Effector memory CD8-positive, alpha-beta T cell (primary cell): ENCODE results near the gene CAMK1D.
"Not testable (repeated sequence)": the region's sequence is repeated elsewhere in the genome, so short reads cannot be mapped to it uniquely, and the experiment has no call there.

Experiments
- ATAC-seq: fragments of 150-1000 bp; cut with Tn5 transposase; replicated peaks from 2 replicates; pipeline ENCODE4 v1.10.0; 2021; ENCODE audit warnings: mild to moderate bottlenecking, moderate library complexity
- DNase-seq, 3 experiments: peaks; one replicate each; pipeline ENCODE4 v3.0.0; 2021
- H3K27ac Mint-ChIP-seq, 2 donors: one replicate each; pipeline ENCODE4 v1.8.0; 2022; ENCODE audit warnings: mild to moderate bottlenecking in 2 of 2, mixed read lengths in 2 of 2, moderate library complexity in 2 of 2
- H3K27me3 Mint-ChIP-seq, 2 donors: one replicate each; pipeline ENCODE4 v1.8.0; 2022; ENCODE audit warnings: mixed read lengths in 2 of 2
- H3K36me3 Mint-ChIP-seq: one replicate; pipeline ENCODE4 v1.8.0; 2022; ENCODE audit warnings: mild to moderate bottlenecking, moderate library complexity, mixed read lengths; ENCODE audit not compliant: insufficient read depth
- H3K4me1 Mint-ChIP-seq, 2 donors: one replicate each; pipeline ENCODE4 v1.8.0; 2022; ENCODE audit warnings: low read depth in 2 of 2, mixed read lengths in 2 of 2
- H3K4me3 Mint-ChIP-seq, 2 donors: one replicate each; pipeline ENCODE4 v1.8.0; 2022; ENCODE audit warnings: mild to moderate bottlenecking in 2 of 2, mixed read lengths in 2 of 2, moderate library complexity in 2 of 2
- H3K9me3 Mint-ChIP-seq, 2 donors: one replicate each; pipeline ENCODE4 v1.8.0; 2022; ENCODE audit warnings: mixed read lengths in 2 of 2

The CAMK1D gene

GRCh38 chr10:12843296-12843945 lies 494.1 kb downstream of the CAMK1D start:
- H3K9me3 Mint-ChIP-seq: no peaks in the 10 kb centered on the region
- peaks cover 3% of the 10 kb centered on the region for H3K36me3 Mint-ChIP-seq

GRCh38 chr10:12844811-12845483 lies 495.6 kb downstream of the CAMK1D start:
- no peaks in the 10 kb centered on the region for H3K9me3 Mint-ChIP-seq
- no peak for DNase-seq
- no peaks in the 10 kb centered on the region for H3K4me1 Mint-ChIP-seq
- no peak for ATAC-seq
- H3K27ac Mint-ChIP-seq: no peak overlapping the region
- H3K4me3 Mint-ChIP-seq: no peak overlapping the region
- H3K36me3 Mint-ChIP-seq: no peaks in the 10 kb centered on the region
- H3K27me3 Mint-ChIP-seq: peaks cover 34 to 62% of the 10 kb centered on the region in 2 donors

More at GRCh38 chr10:12843296-12843945, 494.1 kb downstream of the CAMK1D start:
- ATAC-seq: no peak
- Mint-ChIP-seq H3K4me1 (no peaks in the 10 kb centered on the region), H3K27me3 (peaks cover 23 to 47% of the 10 kb centered on the region in 2 donors), H3K4me3 (no peak overlapping the region), H3K27ac (no peak overlapping the region)
- no peak for DNase-seq

GRCh38 chr10:12846718-12847117 lies 497.4 kb downstream of the CAMK1D start:
- Mint-ChIP-seq H3K27ac (no peak overlapping the region), H3K4me1 (no peaks in the 10 kb centered on the region), H3K36me3 (no peaks in the 10 kb centered on the region), H3K4me3 (no peak overlapping the region), H3K9me3 (no peaks in the 10 kb centered on the region), H3K27me3 (peaks cover 34 to 63% of the 10 kb centered on the region in 2 donors)
- no peak for ATAC-seq
- no peak for DNase-seq

GRCh38 chr10:12847361-12847975 lies 498.1 kb downstream of the CAMK1D start:
- no peak for DNase-seq
- Mint-ChIP-seq H3K36me3 (no peaks in the 10 kb centered on the region), H3K9me3 (no peaks in the 10 kb centered on the region), H3K4me1 (no peaks in the 10 kb centered on the region), H3K27ac (no peak overlapping the region), H3K27me3 (peaks cover 40 to 71% of the 10 kb centered on the region in 2 donors), H3K4me3 (no peak overlapping the region)
- no peak for ATAC-seq

GRCh38 chr10:12848439-12849173 lies 499.3 kb downstream of the CAMK1D start:
- Mint-ChIP-seq H3K4me1 (no peaks in the 10 kb centered on the region), H3K4me3 (no peak overlapping the region), H3K9me3 (no peaks in the 10 kb centered on the region), H3K36me3 (no peaks in the 10 kb centered on the region), H3K27ac (no peak overlapping the region), H3K27me3 (peaks cover 45 to 69% of the 10 kb centered on the region in 2 donors)
- ATAC-seq (no peak), DNase-seq (no peak)

- no peaks in the 10 kb centered on the region for H3K4me1 Mint-ChIP-seq
- H3K4me3 Mint-ChIP-seq: no peak overlapping the region
- DNase-seq: no peak
- ATAC-seq: no peak
- no peaks in the 10 kb centered on the region for H3K9me3 Mint-ChIP-seq
- H3K27me3 Mint-ChIP-seq: peaks cover 40 to 68% of the 10 kb centered on the region in 2 donors
- no peaks in the 10 kb centered on the region for H3K36me3 Mint-ChIP-seq
- no peak overlapping the region for H3K27ac Mint-ChIP-seq
These were observed 500.2 kb downstream of the CAMK1D start for GRCh38 chr10:12849319-12850181.

GRCh38 chr10:12852687-12853086 lies 503.3 kb downstream of the CAMK1D start:
- H3K9me3 Mint-ChIP-seq: no peaks in the 10 kb centered on the region

GRCh38 chr10:12854988-12855387 lies 505.6 kb downstream of the CAMK1D start:
- no peaks in the 10 kb centered on the region for H3K4me1 Mint-ChIP-seq
- H3K9me3 Mint-ChIP-seq: no peaks in the 10 kb centered on the region
- no peak overlapping the region for H3K4me3 Mint-ChIP-seq
- H3K27me3 Mint-ChIP-seq: peaks cover 47 to 74% of the 10 kb centered on the region in 2 donors
- ATAC-seq (no peak), DNase-seq (no peak)
- H3K36me3 Mint-ChIP-seq: no peaks in the 10 kb centered on the region
- H3K27ac Mint-ChIP-seq: no peak overlapping the region

More at GRCh38 chr10:12852687-12853086, 503.3 kb downstream of the CAMK1D start:
- Mint-ChIP-seq H3K4me3 (no peak overlapping the region), H3K4me1 (no peaks in the 10 kb centered on the region), H3K27me3 (peaks cover 44 to 80% of the 10 kb centered on the region in 2 donors), H3K27ac (no peak overlapping the region), H3K36me3 (no peaks in the 10 kb centered on the region)
- DNase-seq (no peak), ATAC-seq (no peak)

GRCh38 chr10:12862459-12862858 lies 513.1 kb downstream of the CAMK1D start:
- Mint-ChIP-seq H3K4me3 (no peak overlapping the region), H3K27ac (no peak overlapping the region), H3K27me3 (peaks cover 20 to 21% of the 10 kb centered on the region in 2 donors), H3K4me1 (no peaks in the 10 kb centered on the region), H3K36me3 (no peaks in the 10 kb centered on the region), H3K9me3 (no peaks in the 10 kb centered on the region)
- ATAC-seq (no peak), DNase-seq (no peak)

- H3K4me1 Mint-ChIP-seq, H3K4me3 Mint-ChIP-seq, H3K27me3 Mint-ChIP-seq, DNase-seq, H3K27ac Mint-ChIP-seq, H3K36me3 Mint-ChIP-seq, ATAC-seq, H3K9me3 Mint-ChIP-seq: not testable (repeated sequence)
These were observed 516.2 kb downstream of the CAMK1D start for GRCh38 chr10:12865515-12865914.

GRCh38 chr10:12868229-12868628 lies 518.9 kb downstream of the CAMK1D start:
- H3K36me3 Mint-ChIP-seq: no peaks in the 10 kb centered on the region
- peaks cover 7 to 19% of the 10 kb centered on the region in 2 donors for H3K27me3 Mint-ChIP-seq
- H3K4me3 Mint-ChIP-seq: no peak overlapping the region
- DNase-seq: no peak
- H3K4me1 Mint-ChIP-seq: no peaks in the 10 kb centered on the region
- no peak for ATAC-seq
- H3K27ac Mint-ChIP-seq: peak overlapping the region in 1 of 2 donors; percentile 8
- no peaks in the 10 kb centered on the region for H3K9me3 Mint-ChIP-seq

- ATAC-seq (no peak), DNase-seq (no peak)
- Mint-ChIP-seq H3K9me3 (no peaks in the 10 kb centered on the region), H3K27ac (no peak overlapping the region), H3K4me1 (no peaks in the 10 kb centered on the region), H3K4me3 (no peak overlapping the region), H3K27me3 (peaks cover 11 to 24% of the 10 kb centered on the region in 2 donors), H3K36me3 (no peaks in the 10 kb centered on the region)
These were observed 520.1 kb downstream of the CAMK1D start for GRCh38 chr10:12869427-12869826.

- Mint-ChIP-seq H3K27me3 (peaks cover 32 to 50% of the 10 kb centered on the region in 2 donors), H3K4me1 (no peaks in the 10 kb centered on the region), H3K36me3 (no peaks in the 10 kb centered on the region), H3K4me3 (no peak overlapping the region), H3K27ac (no peak overlapping the region), H3K9me3 (no peaks in the 10 kb centered on the region)
- no peak for DNase-seq
- ATAC-seq: no peak
These were observed 523.2 kb downstream of the CAMK1D start for GRCh38 chr10:12872577-12872976.
